ENCODE data around the gene SLC1A3. TPM values are rescaled to one million over a fixed set of nuclear protein-coding genes. Genes with fewer than 3 reads are reported as not detected.
A peak's percentile ranks its signal among the peaks of the same experiment; 100 is the strongest.

Gene SLC1A3
- total and polyA plus RNA-seq, 2 donors from 2014 or later: 1.1 to 27.8 TPM

DNA sequence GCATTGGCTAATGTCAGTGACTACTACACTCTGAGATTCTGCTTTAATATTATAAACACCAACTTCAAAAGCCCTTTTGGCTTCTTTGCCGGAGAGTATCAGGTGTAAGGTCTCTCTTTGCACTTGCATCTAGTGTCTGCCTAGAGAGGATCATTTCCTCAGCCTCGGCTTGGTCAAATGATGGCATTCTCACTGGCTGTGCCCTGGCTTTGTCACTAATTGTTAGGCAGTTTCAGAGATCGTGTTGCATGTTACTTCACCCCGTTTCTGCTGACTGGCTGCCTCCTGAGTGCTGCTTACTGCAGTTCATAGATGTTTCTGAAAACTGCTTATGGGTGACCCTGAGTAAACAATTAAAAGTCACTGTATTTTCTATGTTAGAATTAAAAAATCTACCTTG lies 48.8 kb downstream of the SLC1A3 start:
- H3K9me3 ChIP-seq (ENCODE audit: control insufficient read depth in 2 of 3, insufficient read depth in 1 of 3, low read length in 3 of 3): no peaks in the 10 kb centered on the region
- no peaks in the 10 kb centered on the region for H3K27me3 ChIP-seq (ENCODE audit: control insufficient read depth, insufficient read depth, low read length)
- H3K27ac ChIP-seq (ENCODE audit: low read depth in 2 of 2, low read length in 2 of 2): no peak overlapping the region
- no peak for FAIRE-seq
- no peaks in the 10 kb centered on the region for H3K36me3 ChIP-seq (ENCODE audit: control insufficient read depth in 2 of 3, insufficient read depth in 3 of 3, low read length in 3 of 3)
- H3K4me1 ChIP-seq (ENCODE audit: control insufficient read depth in 2 of 3, insufficient read depth in 2 of 3, low read depth in 1 of 3, low read length in 3 of 3): peaks cover 0 to 11% (median 2%) of the 10 kb centered on the region in 3 donors
- H3K4me3 ChIP-seq (ENCODE audit: low read length in 3 of 3): no peak overlapping the region
- peak in 3 of 5 donors; percentile 44 to 69 (median 68) for DNase-seq
- TF ChIP-seq CTCF (IDR thresholded peaks at IDR 0.05; ENCODE audit: borderline replicate concordance, extremely low read depth, insufficient read depth): no peak
- intact Hi-C loops (cut with DNase I): no loop called here
- no peak overlapping the region for H3K9ac ChIP-seq (ENCODE audit: low read length in 3 of 3)

DNA sequence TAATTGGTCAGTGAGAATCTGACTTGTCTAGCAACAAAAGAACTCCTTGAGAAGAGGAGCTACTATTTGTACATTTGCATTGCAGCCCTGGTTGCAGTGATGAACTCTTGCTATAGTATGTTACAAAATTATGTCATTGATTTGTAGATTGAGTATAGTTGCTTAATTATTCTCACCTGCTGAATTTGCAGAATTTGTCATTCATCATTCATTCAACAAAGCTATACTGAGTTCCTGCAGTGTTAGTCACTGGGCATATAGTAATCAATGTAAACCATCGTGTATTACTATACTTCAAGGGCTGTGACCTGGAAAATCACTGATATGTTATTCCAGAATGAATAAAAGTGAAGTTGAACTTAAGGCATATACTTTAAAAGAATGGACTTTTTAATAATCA lies 50.1 kb downstream of the SLC1A3 start:
- Histone ChIP-seq H3K4me1 (ENCODE audit: control insufficient read depth in 2 of 3, insufficient read depth in 2 of 3, low read depth in 1 of 3, low read length in 3 of 3) (peaks cover 0 to 11% (median 2%) of the 10 kb centered on the region in 3 donors), H3K27ac (ENCODE audit: low read depth in 2 of 2, low read length in 2 of 2) (no peak overlapping the region), H3K27me3 (ENCODE audit: control insufficient read depth, insufficient read depth, low read length) (no peaks in the 10 kb centered on the region), H3K4me3 (ENCODE audit: low read length in 3 of 3) (no peak overlapping the region), H3K9ac (ENCODE audit: low read length in 3 of 3) (no peak overlapping the region), H3K9me3 (ENCODE audit: control insufficient read depth in 2 of 3, insufficient read depth in 1 of 3, low read length in 3 of 3) (no peaks in the 10 kb centered on the region), H3K36me3 (ENCODE audit: control insufficient read depth in 2 of 3, insufficient read depth in 3 of 3, low read length in 3 of 3) (no peaks in the 10 kb centered on the region)
- intact Hi-C loops (cut with DNase I): no loop called here
- FAIRE-seq (no peak), DNase-seq (no peak)
- no peak for TF ChIP-seq CTCF (IDR thresholded peaks at IDR 0.05; ENCODE audit: borderline replicate concordance, extremely low read depth, insufficient read depth)

GRCh38 chr5:36657563-36657995 lies 51.2 kb downstream of the SLC1A3 start:
- H3K27me3 ChIP-seq (ENCODE audit: control insufficient read depth, insufficient read depth, low read length): no peaks in the 10 kb centered on the region
- H3K27ac ChIP-seq (ENCODE audit: low read depth in 2 of 2, low read length in 2 of 2): no peak overlapping the region
- peak in 2 of 5 donors; percentile 4 to 65 for DNase-seq
- H3K9me3 ChIP-seq (ENCODE audit: control insufficient read depth in 2 of 3, insufficient read depth in 1 of 3, low read length in 3 of 3): no peaks in the 10 kb centered on the region
- intact Hi-C loops (cut with DNase I): no loop called here
- H3K9ac ChIP-seq (ENCODE audit: low read length in 3 of 3): no peak overlapping the region
- FAIRE-seq: no peak
- peaks cover 0 to 11% (median 2%) of the 10 kb centered on the region in 3 donors for H3K4me1 ChIP-seq (ENCODE audit: control insufficient read depth in 2 of 3, insufficient read depth in 2 of 3, low read depth in 1 of 3, low read length in 3 of 3)
- TF ChIP-seq CTCF (IDR thresholded peaks at IDR 0.05; ENCODE audit: borderline replicate concordance, extremely low read depth, insufficient read depth): no peak
- no peak overlapping the region for H3K4me3 ChIP-seq (ENCODE audit: low read length in 3 of 3)
- no peaks in the 10 kb centered on the region for H3K36me3 ChIP-seq (ENCODE audit: control insufficient read depth in 2 of 3, insufficient read depth in 3 of 3, low read length in 3 of 3)
